Measurements from ENCODE around the gene SLC26A1.

Gene SLC26A1

DNA sequence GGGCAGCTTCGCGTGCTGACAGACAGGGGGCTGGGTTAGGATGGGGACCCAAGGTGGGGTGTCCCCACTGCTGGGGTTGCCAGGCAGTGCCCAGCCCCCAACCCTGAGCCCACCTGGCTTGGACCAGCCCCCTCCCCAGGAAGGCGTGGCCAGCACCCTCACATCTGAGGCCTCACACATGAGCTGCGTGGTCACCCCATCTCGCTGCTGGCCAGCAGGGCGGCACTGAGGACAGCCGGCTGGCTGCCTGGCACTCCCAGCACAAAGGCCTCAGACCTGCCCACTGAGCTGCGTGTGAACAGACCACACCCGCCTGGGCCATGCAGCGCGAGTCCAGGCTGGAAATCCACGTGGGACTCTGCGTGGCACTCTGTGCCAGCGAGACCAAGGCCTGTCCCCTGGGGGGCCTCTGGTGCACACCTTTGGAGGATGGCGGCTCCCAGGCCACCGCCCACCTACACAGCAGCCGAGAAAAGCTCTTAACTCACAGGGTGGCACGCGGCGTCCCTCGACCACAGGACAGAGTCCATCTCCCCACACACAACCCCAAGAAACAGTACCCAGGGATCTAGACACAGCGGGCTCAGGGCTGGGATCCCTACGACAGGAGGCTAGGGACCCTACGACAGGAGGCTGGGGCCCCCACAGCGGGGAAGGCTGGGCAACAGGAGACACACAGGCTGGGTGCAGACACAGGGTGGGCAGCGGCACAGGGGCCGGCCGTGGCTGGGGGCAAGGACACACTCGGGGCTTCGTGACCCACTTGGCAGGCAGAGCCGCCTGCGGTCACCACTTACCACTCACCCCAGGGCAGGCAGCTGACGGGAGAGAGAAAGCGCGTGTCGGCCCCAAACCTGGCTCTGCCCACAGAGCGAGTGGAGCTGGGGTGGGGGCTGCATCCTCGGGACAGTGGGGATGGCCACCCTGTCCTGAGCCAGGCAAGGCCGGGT is 29.7 kb downstream of the SLC26A1 start:
- no peak for DNase-seq

DNA sequence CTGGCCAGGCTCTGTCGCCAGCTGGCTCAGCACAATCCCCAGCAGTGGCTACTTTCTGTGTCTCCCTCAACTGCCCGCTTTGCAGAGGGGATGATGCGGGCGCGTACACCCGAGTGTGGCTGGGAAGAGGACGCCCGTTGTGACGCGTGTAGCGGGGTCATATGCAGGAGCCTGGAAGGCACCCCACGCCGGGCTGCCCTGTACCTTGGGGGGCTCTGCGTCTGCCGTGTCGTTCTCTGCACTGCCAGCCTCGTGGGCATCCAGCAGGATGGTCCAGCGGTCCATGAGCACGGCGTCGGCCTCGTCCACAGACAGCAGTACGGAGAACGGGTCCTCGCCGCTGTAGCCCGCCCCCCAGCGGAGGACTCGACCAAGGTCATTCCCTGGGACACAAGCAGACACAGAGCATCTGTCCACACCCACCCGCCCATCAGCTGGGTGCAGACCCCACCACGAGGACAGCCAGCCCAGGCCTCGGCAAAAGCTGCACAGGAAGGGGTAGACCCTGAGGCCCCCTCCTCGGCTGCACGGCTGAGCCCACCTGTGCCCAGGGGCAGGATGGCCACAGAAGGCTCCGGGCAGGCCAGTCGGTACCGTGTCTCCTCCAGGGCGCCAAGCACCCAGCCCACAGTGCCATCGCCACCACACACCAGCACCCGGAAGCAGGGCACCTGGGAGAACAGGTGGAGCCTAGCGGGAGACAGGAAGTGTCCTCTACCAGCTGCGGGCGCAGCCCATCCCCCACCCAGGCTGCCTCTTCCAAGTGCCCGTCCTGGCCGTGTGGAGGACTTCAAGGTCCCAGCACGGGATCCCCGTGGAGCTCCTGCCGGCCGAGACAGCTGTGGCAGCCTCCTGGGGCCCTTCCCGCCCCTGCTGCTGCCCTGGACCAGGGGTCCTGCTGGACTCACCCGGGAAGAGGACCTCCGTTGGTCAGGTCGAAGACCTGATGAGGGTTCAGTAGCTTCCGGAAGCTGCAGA is 30.7 kb downstream of the SLC26A1 start:
- DNase-seq: no peak

DNA sequence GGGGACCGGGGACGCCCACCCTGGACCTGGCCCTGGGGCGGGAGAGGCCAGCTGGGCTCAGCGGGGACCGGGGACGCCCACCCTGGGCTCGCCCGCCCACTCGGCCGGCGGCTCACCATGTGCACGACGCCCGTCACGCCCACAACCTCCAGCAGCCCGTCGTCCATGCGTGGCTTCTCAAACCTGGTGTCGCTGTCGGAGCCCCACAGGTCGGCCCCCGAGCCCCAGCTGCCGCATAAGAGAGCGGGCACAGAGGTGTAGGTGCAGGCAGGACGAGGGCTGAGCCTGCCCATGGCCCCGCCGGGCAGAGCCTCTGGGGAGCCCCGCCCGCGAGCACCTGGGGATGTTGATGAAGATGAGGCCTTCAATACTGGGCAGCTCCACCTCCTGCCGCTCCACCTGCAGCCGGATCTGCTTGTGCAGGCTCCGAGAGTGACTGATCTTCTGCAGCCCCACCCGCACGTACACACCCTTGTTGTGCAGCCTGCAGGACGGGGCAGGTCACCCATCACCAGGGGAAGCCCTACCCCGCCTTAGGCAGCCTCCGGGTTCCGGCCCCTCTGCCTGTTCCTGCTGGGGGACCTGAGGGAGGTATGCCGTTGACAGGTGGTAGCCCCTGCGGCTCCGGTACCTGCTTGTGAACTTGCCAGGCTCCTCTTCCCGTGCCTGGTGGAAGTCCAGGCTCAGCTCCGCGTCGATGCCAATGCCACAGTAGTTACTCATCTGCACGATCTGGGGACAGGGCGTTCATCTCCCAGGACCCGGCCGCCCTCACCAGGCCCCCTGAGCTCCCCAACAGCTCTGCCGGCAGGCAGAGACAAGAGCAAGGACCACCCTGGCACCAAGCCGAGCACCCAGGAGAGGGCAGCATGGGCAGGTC is 31.6 kb downstream of the SLC26A1 start:
- no peak for DNase-seq

DNA sequence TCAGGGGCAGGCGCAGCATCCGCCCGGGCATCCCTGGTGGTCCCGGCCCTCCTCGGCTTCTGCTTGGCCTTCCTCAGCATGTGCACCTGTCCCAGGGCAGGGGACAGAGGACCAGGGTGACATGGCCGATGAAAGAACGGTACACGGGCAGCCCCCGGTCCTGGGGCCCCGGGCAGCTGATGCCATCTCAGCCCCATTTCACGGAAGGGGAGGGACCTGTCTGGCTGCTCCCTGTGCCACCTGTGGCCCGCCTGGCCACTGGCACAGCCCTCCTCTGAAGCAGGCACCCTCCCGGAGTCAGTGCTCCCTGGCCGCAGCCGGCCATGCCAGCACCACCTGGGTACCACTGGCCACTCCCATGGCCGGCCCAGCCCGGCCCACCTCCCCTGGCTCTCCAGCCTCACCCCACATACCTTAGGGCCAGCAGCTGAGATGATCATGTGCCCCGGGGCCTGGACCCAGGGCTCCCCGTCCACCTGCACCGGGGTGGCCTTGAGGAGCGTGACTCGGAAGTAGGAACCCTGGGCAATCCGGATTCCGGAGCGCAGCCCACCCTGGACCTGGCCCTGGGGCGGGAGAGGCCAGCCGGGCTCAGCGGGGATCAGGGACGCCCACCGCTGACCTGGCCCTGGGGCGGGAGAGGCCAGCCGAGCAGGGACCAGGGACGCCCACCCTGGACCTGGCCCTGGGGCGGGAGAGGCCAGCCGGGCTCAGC is 32.4 kb downstream of the SLC26A1 start:
- DNase-seq: no peak

DNA sequence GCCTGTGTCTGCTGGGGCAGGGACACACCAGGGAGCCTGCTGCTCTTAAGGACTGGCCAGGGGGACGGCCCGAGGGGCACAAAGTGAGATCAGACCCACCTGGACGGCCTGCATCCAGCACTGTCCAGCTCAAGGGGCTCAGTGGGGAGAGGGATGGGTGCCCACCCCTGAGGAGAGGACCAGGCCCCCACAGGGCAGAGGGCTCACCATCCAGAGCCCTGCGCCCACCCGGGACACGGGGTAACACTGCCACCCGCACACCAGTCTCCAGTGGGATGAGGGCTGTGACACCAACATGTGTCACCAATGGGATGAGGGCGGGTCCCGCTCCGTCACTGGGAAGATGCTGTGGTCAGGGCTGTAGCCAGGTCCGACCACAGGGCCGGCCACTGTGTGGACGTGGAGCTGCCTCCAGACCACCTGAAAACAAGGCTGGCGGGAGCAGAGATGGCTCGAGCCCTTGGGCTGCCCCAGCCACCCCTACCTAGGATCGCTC is 33.0 kb downstream of the SLC26A1 start:
- no peak for DNase-seq

DNA sequence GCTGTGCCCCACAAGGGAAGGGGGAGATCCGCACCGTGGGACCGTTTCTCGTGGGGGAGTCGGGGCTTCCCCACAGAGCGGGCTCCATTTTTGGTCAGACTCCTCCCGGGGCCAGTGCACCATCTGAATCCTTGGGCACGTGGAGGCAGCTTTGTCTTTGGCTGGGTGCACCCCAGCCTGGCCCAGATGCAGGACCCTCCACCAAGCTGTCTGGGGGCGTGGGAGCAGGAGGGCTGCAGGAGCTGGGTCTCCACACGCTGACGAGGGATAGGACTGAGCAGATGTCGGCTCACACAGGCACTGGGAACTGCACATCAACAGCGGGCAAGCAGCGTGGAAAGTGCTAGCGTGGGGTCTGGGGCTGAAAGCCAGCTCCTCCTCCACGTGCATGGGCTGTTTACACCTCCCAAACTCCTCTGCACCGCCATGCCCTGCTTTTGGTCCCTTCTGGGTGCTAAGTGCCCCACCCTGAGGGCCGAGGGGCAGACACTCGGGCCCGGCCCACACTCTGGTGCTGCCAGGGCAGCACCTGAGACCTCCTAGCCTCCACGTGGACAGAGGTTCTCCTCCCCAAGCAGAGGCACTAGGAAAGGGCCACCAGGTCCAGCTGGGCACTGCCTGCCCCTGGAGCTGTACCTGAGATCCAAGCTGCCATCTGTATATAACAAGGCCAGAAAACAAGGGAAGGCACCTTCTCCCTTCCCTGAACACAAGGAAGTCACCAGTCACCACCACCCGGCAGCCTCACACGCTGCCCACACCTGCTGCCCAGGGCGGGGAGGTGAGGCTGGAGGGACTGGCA is 33.7 kb downstream of the SLC26A1 start:
- DNase-seq: no peak

DNA sequence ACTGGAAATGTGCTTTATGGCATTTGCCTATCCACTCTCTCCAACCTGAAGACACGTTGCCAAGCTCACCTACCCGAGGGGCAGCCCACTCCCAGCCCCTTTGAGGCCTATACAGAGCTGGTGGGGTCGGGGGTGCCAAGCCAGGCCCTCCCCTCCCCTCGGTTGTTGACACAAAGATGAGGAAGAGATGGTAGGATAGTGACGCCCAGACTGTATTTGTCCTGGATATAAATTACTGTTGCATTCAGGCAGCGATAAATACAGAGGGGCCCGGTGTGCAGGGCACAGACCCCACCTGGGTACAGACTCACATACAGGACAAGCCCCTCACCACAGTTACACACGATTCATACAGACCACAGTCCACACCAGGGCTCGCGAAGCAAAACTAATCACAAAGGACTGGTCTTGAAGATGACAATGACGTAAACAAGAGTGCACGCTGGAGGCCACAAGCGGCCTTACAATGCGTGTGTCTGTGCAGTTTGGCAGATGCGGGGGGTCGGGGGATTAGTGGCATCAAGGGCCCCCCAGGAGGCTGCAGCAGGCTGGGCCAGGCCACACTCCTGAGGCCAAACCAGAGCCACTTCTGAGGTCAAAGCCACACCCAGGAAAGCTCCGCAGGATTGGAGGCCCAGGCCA is 34.4 kb downstream of the SLC26A1 start:
- no peak for DNase-seq

DNA sequence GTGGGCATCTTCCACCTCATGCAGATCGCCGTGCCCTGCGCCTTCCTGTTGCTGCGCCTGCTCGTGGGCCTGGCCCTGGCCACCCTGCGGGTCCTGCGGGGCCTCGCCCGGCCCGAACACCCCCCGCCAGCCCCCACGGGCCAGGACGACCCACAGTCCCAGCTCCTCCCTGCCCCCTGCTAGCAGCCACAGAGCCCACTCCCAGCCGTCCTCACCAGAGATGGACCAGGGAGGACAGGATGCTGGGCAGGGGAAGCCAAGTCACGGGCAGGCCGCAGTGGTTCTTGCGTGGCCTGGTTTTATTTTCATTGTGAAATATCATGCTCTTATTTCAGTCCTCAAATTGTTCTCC is 34.9 kb downstream of the SLC26A1 start:
- no peak for DNase-seq

DNA sequence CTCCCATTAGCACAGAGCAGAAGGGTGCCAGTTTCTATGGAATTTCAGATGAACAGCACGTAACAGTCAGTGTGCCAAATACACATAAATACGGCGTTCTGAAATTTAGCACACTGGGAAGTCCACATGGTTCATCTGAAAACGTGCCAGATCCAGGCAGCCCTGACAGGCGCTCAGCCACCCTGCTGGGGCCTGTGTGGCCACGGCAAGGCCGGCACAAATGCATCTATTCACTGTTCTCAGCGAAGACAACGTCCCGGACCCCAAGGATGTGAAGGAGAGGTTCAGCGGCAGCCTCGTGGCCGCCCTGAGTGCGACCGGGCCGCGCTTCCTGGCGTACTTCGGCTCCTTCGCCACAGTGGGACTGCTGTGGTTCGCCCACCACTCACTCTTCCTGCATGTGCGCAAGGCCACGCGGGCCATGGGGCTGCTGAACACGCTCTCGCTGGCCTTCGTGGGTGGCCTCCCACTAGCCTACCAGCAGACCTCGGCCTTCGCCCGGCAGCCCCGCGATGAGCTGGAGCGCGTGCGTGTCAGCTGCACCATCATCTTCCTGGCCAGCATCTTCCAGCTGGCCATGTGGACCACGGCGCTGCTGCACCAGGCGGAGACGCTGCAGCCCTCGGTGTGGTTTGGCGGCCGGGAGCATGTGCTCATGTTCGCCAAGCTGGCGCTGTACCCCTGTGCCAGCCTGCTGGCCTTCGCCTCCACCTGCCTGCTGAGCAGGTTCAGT is 35.5 kb downstream of the SLC26A1 start:
- no peak for DNase-seq

DNA sequence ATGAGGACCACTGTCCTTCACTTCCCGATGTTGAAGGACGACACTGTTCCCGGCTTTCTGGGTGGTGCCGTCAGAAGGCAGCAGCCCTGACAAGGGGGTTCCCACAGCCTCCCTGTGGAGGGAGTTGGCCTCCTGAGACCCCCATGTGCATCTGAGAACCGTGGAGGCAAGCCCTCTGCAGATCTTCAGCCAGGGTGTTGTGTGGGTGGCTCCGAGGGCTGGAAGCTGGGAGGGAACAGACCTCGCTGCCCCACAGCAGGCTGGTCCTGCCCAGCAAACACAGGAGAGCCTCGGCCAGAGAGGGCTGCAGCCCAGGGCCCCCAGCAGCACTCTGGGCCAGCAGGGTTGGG is 36.0 kb downstream of the SLC26A1 start:
- no peak for DNase-seq

DNA sequence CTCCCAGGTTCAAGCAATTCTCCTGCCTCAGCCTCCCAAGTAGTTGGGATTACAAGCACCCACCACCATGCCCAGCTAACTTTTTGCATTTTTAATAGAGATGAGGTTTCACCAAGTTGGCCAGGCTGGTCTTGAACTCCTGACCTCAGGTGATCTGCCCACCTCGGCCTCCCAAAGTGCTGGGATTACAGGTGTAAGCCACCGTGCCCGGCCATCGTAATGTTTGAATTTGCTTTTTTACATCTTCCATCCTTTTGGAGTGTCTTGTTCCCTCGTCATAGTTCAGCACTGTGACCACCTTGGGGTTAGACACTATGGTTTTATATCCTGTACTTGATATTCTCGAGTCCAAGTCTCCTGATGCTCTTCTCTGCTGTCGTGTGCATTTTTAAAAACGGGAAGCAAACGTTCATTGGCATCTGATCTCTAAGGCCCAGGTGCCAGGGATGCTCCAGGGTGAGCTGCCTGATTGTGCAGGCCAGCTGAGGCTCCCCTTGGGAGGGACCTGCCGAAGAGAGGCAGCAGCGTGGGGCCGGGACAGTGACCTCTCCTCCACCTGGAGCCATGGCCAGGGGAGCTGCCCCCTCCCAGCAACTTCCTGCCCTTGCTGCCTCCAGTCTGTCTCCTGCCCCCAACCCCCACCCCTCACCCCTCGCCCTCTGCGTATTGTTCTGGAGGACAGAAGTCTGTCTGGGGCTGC is 36.5 kb downstream of the SLC26A1 start:
- no peak for DNase-seq

DNA sequence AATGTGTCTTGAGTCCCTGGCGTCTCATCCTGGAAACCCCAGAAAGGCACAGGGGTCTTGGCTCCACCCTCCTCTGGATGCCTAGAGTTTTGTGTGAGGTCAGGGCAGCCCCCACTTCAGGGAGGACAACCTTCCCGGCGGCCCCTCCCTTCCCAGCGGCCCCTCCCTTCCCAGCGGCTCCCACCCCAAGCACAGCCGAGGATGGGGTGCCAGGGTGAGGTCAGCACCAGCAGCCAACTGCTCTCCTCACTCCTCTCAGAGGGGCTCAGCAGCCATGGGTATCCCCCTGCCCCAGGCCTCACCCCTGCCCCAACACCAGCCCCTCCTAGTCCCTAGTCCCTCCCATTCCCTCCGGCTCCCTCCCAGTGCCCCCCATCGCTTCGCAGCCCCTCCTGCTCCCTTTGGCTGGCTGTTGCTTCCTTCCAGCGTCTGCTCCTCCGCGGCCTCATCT is 37.2 kb downstream of the SLC26A1 start:
- DNase-seq: no peak

DNA sequence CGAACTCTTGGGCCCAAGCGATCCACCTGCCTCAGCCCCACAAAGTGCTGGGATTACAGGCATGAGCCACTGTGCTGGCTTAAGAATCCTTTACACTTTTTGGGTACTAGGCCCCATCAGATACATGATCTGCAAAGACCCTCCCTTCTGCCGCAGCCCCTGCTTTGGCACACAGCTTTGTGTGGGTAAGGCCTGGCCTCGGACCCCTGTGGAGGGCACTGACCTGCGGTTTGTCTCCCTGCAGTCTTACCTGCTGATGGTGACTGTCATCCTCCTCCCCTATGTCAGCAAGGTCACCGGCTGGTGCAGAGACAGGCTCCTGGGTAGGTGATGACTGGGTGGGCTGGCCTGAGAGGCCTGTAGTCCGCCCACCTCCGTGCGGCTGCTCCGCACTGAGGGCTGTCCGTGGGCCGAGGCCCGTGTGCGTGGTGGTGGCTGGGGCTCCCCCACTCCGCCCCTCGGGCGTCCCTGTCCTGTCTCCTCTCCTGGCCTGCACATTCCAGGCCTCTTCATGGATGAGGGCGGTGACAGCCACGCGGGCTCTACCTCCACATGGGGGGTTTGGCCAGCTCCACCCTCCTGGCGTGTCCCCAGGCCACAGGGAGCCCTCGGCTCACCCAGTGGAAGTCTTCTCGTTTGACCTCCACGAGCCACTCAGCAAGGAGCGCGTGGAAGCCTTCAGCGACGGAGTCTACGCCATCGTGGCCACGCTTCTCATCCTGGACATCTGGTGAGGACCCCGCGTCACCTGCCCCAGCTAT is 37.9 kb downstream of the SLC26A1 start:
- DNase-seq: no peak

DNA sequence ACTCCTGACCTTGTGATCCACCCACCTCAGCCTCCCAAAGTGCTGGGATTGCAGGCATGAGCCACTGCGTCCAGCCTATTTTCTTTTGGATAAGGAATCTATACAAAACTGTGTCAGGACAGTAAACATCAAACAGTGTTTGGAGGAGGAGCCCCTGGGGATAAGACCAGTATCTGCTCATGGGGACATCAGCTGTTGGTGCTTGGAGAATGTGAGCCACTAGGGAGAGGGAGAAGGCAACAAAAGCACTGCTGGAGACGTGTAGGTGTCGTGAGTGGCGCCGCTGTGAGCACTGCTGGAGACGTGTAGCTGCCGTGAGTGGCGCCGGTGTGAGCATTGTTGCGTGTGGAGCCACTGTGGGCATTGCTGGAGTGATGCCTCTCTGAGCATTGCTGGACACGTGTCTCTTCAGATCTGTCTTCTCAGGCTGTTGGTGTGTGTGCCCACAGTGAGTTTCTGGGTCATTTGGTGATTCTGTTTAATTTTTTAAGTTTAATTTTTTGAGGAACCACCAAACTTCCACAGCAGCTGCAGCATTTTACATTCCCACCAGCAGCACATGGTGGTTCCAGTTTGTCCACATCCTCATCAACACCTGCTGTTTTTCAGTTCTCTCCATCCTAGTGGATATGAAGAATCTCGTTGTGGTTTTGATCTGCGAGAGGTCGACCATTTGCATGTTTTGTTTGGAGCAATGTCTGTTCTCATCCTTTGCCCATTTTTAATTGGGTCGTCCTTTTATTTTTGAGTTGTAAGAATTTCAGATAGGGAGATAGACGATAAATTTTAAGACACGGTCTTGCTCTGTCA is 38.8 kb downstream of the SLC26A1 start:
- DNase-seq: no peak

DNA sequence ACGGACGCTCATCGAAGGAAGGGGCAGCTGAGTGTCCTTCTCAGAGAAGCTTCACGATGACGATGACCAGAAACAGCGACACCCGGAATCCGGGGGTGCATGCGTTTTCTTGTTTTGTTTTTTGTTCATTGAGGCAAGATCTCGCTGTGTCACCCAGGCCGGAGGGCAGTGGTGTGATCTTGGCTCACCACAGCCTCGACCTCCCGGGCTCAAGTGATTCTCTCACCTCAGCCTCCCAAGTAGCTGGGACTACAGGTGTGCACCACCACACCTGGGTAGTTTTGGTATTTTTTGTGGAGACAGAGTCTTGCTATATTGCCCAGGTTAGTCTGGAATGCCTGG is 39.7 kb downstream of the SLC26A1 start:
- no peak for DNase-seq

DNA sequence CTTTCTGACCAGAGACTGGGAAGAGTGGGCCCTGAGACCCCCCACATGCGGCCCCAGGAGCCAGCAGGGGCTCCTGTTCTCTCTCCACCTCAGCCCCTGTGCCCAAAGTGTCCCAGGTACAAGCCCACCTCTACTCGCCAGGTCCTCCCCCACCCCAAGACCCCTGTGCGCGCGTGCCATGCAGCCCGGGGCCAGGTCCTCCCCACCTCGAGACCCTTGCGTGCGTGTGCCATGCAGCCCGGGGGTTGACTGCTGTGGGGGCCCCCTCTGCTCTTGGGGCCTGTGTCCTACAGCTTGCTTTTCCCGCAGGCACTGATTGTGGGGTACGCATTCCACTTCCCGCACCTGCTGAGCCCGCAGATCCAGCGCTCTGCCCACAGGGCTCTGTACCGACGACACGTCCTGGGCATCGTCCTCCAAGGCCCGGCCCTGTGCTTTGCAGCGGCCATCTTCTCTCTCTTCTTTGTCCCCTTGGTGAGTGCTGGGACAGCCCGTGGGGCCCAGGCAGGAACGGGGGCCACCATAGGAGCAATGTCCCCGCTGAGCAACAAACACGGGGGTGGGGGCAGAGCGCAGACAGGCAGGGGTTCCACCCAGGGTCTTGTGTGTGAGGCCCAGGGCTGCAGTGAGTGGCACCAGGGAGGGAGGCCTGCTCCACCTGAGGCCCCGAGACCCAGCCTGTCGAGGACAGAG is 40.2 kb downstream of the SLC26A1 start:
- DNase-seq: no peak

Measured in suppressor macrophage treated with lipopolysaccharide for 1 hour (primary cell).